ENCODE measurements around the gene RNF10.
"Not testable (repeated sequence)": the region's sequence is repeated elsewhere in the genome, so short reads cannot be mapped to it uniquely, and the experiment has no call there.

Gene RNF10

GRCh38 chr12:120528861-120529525 is 5.2 kb upstream of the RNF10 start, which contains the start of gene COQ5:
Gene COQ5, minus strand, starts transcription at chr12:120529158. Its CDS starts 17 bp downstream, at chr12:120529141.
- peak; percentile 86 for DNase-seq (ENCODE audit: low read depth)

GRCh38 chr12:120529641-120530417 is 4.3 kb upstream of the RNF10 start:
- DNase-seq (ENCODE audit: low read depth): peak; percentile 63

- not testable (repeated sequence) for DNase-seq (ENCODE audit: low read depth)
These were observed 3.8 kb upstream of the RNF10 start for GRCh38 chr12:120530418-120530761.

- no peak for DNase-seq (ENCODE audit: low read depth)
These were observed 1.4 kb upstream of the RNF10 start for GRCh38 chr12:120532701-120533238.

- DNase-seq (ENCODE audit: low read depth): peak; percentile 93
These were observed 823 bp downstream of the RNF10 start for GRCh38 chr12:120534703-120535655.

- DNase-seq (ENCODE audit: low read depth): no peak
These were observed 2.1 kb downstream of the RNF10 start for GRCh38 chr12:120536064-120536791.

GRCh38 chr12:120537856-120538220 is 3.7 kb downstream of the RNF10 start:
- no peak for DNase-seq (ENCODE audit: low read depth)

GRCh38 chr12:120538281-120539156 is 4.4 kb downstream of the RNF10 start:
- peak; percentile 71 for DNase-seq (ENCODE audit: low read depth)

- peak; percentile 58 for DNase-seq (ENCODE audit: low read depth)
These were observed 5.1 kb downstream of the RNF10 start for GRCh38 chr12:120539303-120539702.

- DNase-seq (ENCODE audit: low read depth): peak; percentile 86
These were observed 6.3 kb downstream of the RNF10 start for GRCh38 chr12:120540445-120540844.

- no peak for DNase-seq (ENCODE audit: low read depth)
These were observed 8.0 kb downstream of the RNF10 start for GRCh38 chr12:120542166-120542565.

- DNase-seq (ENCODE audit: low read depth): no peak
These were observed 10.5 kb downstream of the RNF10 start for GRCh38 chr12:120544691-120545090.

- no peak for DNase-seq (ENCODE audit: low read depth)
These were observed 11.9 kb downstream of the RNF10 start for GRCh38 chr12:120546050-120546386.

GRCh38 chr12:120554678-120555077 is 20.5 kb downstream of the RNF10 start:
- DNase-seq (ENCODE audit: low read depth): no peak

- no peak for DNase-seq (ENCODE audit: low read depth)
These were observed 23.4 kb downstream of the RNF10 start for GRCh38 chr12:120557589-120557988.

GRCh38 chr12:120562906-120563305 is 28.8 kb downstream of the RNF10 start:
- no peak for DNase-seq (ENCODE audit: low read depth)

- DNase-seq (ENCODE audit: low read depth): no peak
These were observed 29.3 kb downstream of the RNF10 start for GRCh38 chr12:120563495-120563894.

GRCh38 chr12:120571299-120571698 is 37.1 kb downstream of the RNF10 start:
- DNase-seq (ENCODE audit: low read depth): peak; percentile 72

- DNase-seq (ENCODE audit: low read depth): no peak
These were observed 39.4 kb downstream of the RNF10 start for GRCh38 chr12:120573560-120573959.

GRCh38 chr12:120574106-120574505 is 40.0 kb downstream of the RNF10 start:
- no peak for DNase-seq (ENCODE audit: low read depth)

- no peak for DNase-seq (ENCODE audit: low read depth)
These were observed 45.0 kb downstream of the RNF10 start for GRCh38 chr12:120579179-120579578.

Measured in iris pigment epithelial cell (primary cell).